Measurements from ENCODE around the gene SYT5. TPM values are rescaled to one million over a fixed set of nuclear protein-coding genes. Genes with fewer than 3 reads are reported as not detected.

Gene SYT5
- total RNA-seq, result 1 to 10 TPM in 2 of 5 experiments, not detected in 3; 1.7 to 2.6 TPM
- not detected for polyA plus RNA-seq
- total RNA-seq, result 2.2 reads per million, percentile 10 among the genes with 10 or more reads in this experiment

DNA sequence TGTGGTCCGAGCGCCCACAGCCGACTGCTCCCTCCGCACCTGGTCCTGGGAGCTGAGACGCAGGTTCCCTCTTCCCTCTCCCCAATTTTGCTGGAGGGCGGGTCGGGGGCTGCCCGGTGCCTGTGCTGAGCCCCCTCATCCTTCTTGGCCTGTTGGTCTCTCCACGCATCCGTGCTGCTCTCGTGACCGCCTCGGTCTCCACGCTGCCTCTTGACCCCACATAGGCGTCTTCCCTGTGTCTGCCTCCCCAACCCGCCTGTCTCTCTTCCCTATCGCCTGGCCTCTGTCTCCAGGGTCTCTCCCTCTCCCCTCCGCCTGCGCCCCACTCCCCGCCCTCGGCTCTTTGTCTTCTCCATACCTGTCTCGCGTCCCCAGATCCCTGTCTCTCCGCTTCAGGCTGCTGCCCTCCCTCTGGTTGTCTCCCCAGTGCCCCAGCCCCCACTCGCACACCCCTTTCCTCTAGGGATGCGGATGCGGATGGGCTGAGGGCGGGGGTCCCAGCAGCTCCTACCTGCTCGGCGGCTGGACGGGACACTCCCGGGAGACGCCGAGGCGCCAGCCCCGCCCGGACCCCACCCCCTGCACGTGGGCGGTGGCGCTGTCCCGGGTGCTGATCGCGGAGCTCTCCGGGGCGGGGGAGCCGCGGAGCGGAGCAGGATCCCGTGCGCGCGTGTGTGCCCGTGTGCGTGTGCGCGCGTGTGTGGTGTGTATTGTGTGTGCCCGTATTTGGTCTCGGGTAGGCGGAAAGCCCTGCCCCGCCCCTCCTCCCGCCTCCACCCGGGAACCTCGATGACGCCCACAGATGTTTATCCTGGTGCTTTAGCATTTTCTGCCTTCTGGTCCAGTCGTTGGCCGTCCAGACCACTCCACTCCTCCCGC is at the start of gene SYT5:
SYT5 (minus strand) TSS at position 684 of the 879 bp plus-strand sequence. CDS start 1,248 bp downstream, outside the sequence.
- Histone ChIP-seq H3K4me3 (ENCODE audit: low read length) (peak within 1 kb of the TSS; percentile 64), H3K36me3 (ENCODE audit: control insufficient read depth in 2 of 3, insufficient read depth in 3 of 3, low read length in 3 of 3) (no peaks in the 10 kb centered on the region), H3K4me1 (ENCODE audit: control insufficient read depth in 2 of 2, insufficient read depth in 2 of 2, low read length in 2 of 2) (peaks cover 11 to 27% of the 10 kb centered on the region in 2 donors), H3K27ac (ENCODE audit: low read depth, low read length) (peak within 1 kb of the TSS; percentile 41), H3K9me3 (ENCODE audit: control insufficient read depth in 2 of 3, low read length in 3 of 3) (no peaks in the 10 kb centered on the region), H3K27me3 (ENCODE audit: control insufficient read depth in 2 of 2, insufficient read depth in 2 of 2, low read length in 2 of 2) (peaks cover 13 to 42% of the 10 kb centered on the region in 2 donors)
- Mint-ChIP-seq H3K4me3 (peak within 1 kb of the TSS; percentile 79 to 86 (median 83)), H3K27ac (peak within 1 kb of the TSS; percentile 38 to 94 (median 86)), H3K9me3 (peaks cover 0 to 6% (median 0%) of the 10 kb centered on the region in 11 donors), H3K36me3 (peaks cover 0 to 4% (median 0%) of the 10 kb centered on the region in 5 donors), H3K27me3 (peaks cover 55 to 72% (median 62%) of the 10 kb centered on the region in 5 donors), H3K4me1 (peaks cover 9 to 31% (median 19%) of the 10 kb centered on the region in 7 donors)
- ATAC-seq (peak; percentile 60), DNase-seq (peak; percentile 21 to 90 (median 60))
- ChIA-PET POLR2A (interaction anchor here (2.0 kb wide), 1 partner anchor 79 kb away, joined by 5 read pairs; the partner anchor contains the start of gene PPP6R1), CTCF (interaction anchor here (0.6 kb wide), 1 partner anchor 239 kb away, joined by 4 read pairs; no protein-coding TSS in a partner anchor)
- intact Hi-C loops (cut with micrococcal nuclease), result loop anchor here (1.0 to 5.0 kb wide), 11 partner anchors 20 to 296 kb away; partner anchors contain the start of genes KMT5C (in 2 of the 2), PPP6R1 (in 2 of the 2), PPP1R12C (in 1 of the 2) and RPL28 (in 1 of the 2)

GRCh38 chr19:55229789-55230182 is 49.7 kb upstream of the SYT5 start:
- Histone ChIP-seq H3K27me3 (ENCODE audit: control insufficient read depth in 2 of 2, insufficient read depth in 2 of 2, low read length in 2 of 2) (no peaks in the 10 kb centered on the region), H3K36me3 (ENCODE audit: control insufficient read depth in 2 of 3, insufficient read depth in 3 of 3, low read length in 3 of 3) (peaks cover 17 to 89% (median 34%) of the 10 kb centered on the region in 3 experiments), H3K4me3 (ENCODE audit: low read length) (no peak overlapping the region), H3K27ac (ENCODE audit: low read depth, low read length) (no peak overlapping the region), H3K9me3 (ENCODE audit: control insufficient read depth in 2 of 3, low read length in 3 of 3) (no peaks in the 10 kb centered on the region), H3K4me1 (ENCODE audit: control insufficient read depth in 2 of 2, insufficient read depth in 2 of 2, low read length in 2 of 2) (no peaks in the 10 kb centered on the region)
- DNase-seq, result no peak
- H3K27ac Mint-ChIP-seq, result no peak overlapping the region
- peaks cover 0 to 36% (median 17%) of the 10 kb centered on the region in 5 donors for H3K36me3 Mint-ChIP-seq
- H3K4me3 Mint-ChIP-seq, result no peak overlapping the region
- intact Hi-C loops (cut with micrococcal nuclease), result no loop called here
- POLR2A ChIA-PET, result no interaction called here
- CTCF ChIA-PET, result no interaction called here
- ATAC-seq, result no peak
- H3K9me3 Mint-ChIP-seq, result no peaks in the 10 kb centered on the region
- H3K4me1 Mint-ChIP-seq, result peaks cover 0 to 13% (median 6%) of the 10 kb centered on the region in 7 donors
- no peaks in the 10 kb centered on the region for H3K27me3 Mint-ChIP-seq

- ATAC-seq, result no peak
- no peak overlapping the region for H3K4me3 Mint-ChIP-seq
- CTCF ChIA-PET, result no interaction called here
- Histone ChIP-seq H3K36me3 (ENCODE audit: control insufficient read depth in 2 of 3, insufficient read depth in 3 of 3, low read length in 3 of 3) (peaks cover 15 to 84% (median 34%) of the 10 kb centered on the region in 3 experiments), H3K27ac (ENCODE audit: low read depth, low read length) (no peak overlapping the region), H3K4me3 (ENCODE audit: low read length) (no peak overlapping the region), H3K4me1 (ENCODE audit: control insufficient read depth in 2 of 2, insufficient read depth in 2 of 2, low read length in 2 of 2) (no peaks in the 10 kb centered on the region), H3K27me3 (ENCODE audit: control insufficient read depth in 2 of 2, insufficient read depth in 2 of 2, low read length in 2 of 2) (no peaks in the 10 kb centered on the region), H3K9me3 (ENCODE audit: control insufficient read depth in 2 of 3, low read length in 3 of 3) (no peaks in the 10 kb centered on the region)
- H3K27me3 Mint-ChIP-seq, result no peaks in the 10 kb centered on the region
- no peak for DNase-seq
- peaks cover 0 to 10% (median 5%) of the 10 kb centered on the region in 7 donors for H3K4me1 Mint-ChIP-seq
- no peaks in the 10 kb centered on the region for H3K9me3 Mint-ChIP-seq
- POLR2A ChIA-PET, result no interaction called here
- H3K27ac Mint-ChIP-seq, result peak overlapping the region in 1 of 9 donors; percentile 62
- peaks cover 0 to 31% (median 12%) of the 10 kb centered on the region in 5 donors for H3K36me3 Mint-ChIP-seq
- intact Hi-C loops (cut with micrococcal nuclease), result no loop called here
Observed at GRCh38 chr19:55229145-55229788, 49.2 kb upstream of the SYT5 start.

DNA sequence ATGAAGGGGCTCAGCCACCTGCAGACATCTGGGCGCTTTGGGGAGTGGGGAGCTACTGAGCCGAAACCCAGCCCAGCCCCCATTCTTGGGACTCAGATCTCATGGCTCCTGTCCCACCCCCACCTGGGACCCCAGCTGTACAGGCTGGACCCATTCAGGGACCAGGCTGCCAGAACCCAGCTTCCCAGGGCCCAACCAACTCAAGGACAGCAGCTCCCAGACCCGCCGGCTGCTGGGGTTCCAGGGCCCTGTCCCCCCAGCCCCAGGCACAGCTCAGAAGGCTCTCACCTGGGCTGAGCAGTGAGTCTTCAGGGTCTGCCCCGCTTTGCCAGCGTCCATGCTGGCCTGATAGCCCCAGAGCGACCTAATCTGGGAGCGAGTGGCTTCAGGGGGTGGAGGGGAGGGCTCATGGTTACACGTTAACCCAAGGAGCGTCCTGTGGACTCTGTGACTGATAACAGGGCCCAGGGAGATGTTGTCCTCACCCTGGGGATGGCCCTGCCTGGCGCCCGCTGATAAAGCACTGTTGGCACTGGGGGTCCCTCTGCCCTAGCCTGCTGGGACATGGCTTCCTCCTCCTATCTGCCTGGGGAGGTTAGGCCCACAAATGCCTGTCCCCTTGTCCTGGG is 48.4 kb upstream of the SYT5 start, which contains the start of gene TMEM86B:
TMEM86B (minus strand) TSS at position 361 of the 629 bp plus-strand sequence; CDS start at position 339, 22 bp downstream.
- Mint-ChIP-seq H3K36me3 (peaks cover 0 to 26% (median 9%) of the 10 kb centered on the region in 5 donors), H3K4me3 (no peak within 1 kb of the TSS), H3K9me3 (no peaks in the 10 kb centered on the region), H3K27me3 (no peaks in the 10 kb centered on the region), H3K27ac (peak within 1 kb of the TSS in 3 of 9 donors; percentile 21 to 63 (median 38)), H3K4me1 (peaks cover 0 to 8% (median 5%) of the 10 kb centered on the region in 7 donors)
- intact Hi-C loops (cut with micrococcal nuclease), result no loop called here
- POLR2A ChIA-PET, result interaction anchor here (0.6 kb wide), 1 partner anchor 50 kb away, joined by 3 read pairs; no protein-coding TSS in a partner anchor
- ATAC-seq (no peak), DNase-seq (no peak)
- Histone ChIP-seq H3K9me3 (ENCODE audit: control insufficient read depth in 2 of 3, low read length in 3 of 3) (no peaks in the 10 kb centered on the region), H3K4me1 (ENCODE audit: control insufficient read depth in 2 of 2, insufficient read depth in 2 of 2, low read length in 2 of 2) (no peaks in the 10 kb centered on the region), H3K36me3 (ENCODE audit: control insufficient read depth in 2 of 3, insufficient read depth in 3 of 3, low read length in 3 of 3) (peaks cover 12 to 83% (median 34%) of the 10 kb centered on the region in 3 experiments), H3K27ac (ENCODE audit: low read depth, low read length) (no peak within 1 kb of the TSS), H3K27me3 (ENCODE audit: control insufficient read depth in 2 of 2, insufficient read depth in 2 of 2, low read length in 2 of 2) (no peaks in the 10 kb centered on the region), H3K4me3 (ENCODE audit: low read length) (no peak within 1 kb of the TSS)
- CTCF ChIA-PET, result no interaction called here

GRCh38 chr19:55228015-55228391 is 47.9 kb upstream of the SYT5 start:
- DNase-seq, result no peak
- Histone ChIP-seq H3K36me3 (ENCODE audit: control insufficient read depth in 2 of 3, insufficient read depth in 3 of 3, low read length in 3 of 3) (peaks cover 7 to 83% (median 30%) of the 10 kb centered on the region in 3 experiments), H3K27ac (ENCODE audit: low read depth, low read length) (no peak overlapping the region), H3K4me1 (ENCODE audit: control insufficient read depth in 2 of 2, insufficient read depth in 2 of 2, low read length in 2 of 2) (no peaks in the 10 kb centered on the region), H3K27me3 (ENCODE audit: control insufficient read depth in 2 of 2, insufficient read depth in 2 of 2, low read length in 2 of 2) (no peaks in the 10 kb centered on the region), H3K9me3 (ENCODE audit: control insufficient read depth in 2 of 3, low read length in 3 of 3) (no peaks in the 10 kb centered on the region), H3K4me3 (ENCODE audit: low read length) (no peak overlapping the region)
- H3K4me1 Mint-ChIP-seq, result peaks cover 0 to 8% (median 3%) of the 10 kb centered on the region in 7 donors
- peak overlapping the region in 3 of 9 donors; percentile 21 to 63 (median 38) for H3K27ac Mint-ChIP-seq
- H3K27me3 Mint-ChIP-seq, result no peaks in the 10 kb centered on the region
- ChIA-PET POLR2A (interaction anchor here (1.8 kb wide), 1 partner anchor 26 kb away, joined by 9 read pairs; no protein-coding TSS in a partner anchor), CTCF (no interaction called here)
- no peak overlapping the region for H3K4me3 Mint-ChIP-seq
- intact Hi-C loops (cut with micrococcal nuclease), result no loop called here
- H3K36me3 Mint-ChIP-seq, result peaks cover 0 to 21% (median 9%) of the 10 kb centered on the region in 5 donors
- H3K9me3 Mint-ChIP-seq, result no peaks in the 10 kb centered on the region
- ATAC-seq, result no peak
